GM18861 (cell line): ENCODE results near the gene SH3GL3.

ENCODE experiments used
- ATAC-seq: cut with Tn5 transposase; IDR thresholded peaks from one replicate; pipeline ENCODE4 v1.9.1; 2021; ENCODE audit not compliant: unreplicated experiment

The SH3GL3 gene

GRCh38 chr15:83446904-83447709, at the start of gene SH3GL3:
SH3GL3 (plus strand) TSS chr15:83447341; CDS start chr15:83447534, 193 bp downstream.
- ATAC-seq: no peak

DNA sequence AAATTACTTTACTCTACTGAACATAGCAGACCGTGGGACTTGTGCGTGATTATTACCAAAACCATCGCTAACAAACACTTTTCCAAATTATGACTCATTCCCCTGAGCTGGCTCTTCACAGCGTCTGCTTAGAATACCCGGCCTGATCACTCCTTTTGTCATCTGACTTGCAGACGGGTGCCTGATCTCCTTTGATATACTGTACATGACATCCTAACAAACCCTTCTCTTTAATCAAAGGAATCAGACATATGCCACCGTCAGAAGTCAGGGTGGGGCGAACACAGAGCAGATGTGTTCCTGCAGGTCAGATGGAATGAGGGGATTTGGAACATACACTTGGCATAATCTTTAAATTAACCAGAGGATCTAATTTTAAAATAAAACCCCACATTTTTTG, 48.5 kb upstream of the SH3GL3 start:
- no peak for ATAC-seq

DNA sequence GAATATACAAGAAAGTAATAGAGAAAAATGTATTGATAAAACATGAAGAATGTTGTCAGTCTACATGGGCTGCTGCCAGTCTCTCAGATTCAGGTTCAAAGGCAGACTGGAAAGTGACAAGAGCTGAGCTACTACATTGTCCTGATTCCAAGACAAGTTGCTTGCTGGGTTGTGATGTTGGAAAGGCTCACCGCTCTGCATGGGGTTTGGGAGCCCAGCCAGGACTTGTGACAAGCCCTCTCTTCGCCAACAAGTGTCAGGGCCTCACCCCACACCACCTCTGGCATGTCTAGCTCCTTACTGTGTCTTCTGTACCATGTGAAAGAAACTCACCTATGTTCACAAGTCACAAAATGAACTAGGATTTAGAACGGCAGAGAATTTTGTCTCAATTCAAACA, 43.0 kb upstream of the SH3GL3 start:
- no peak for ATAC-seq

DNA sequence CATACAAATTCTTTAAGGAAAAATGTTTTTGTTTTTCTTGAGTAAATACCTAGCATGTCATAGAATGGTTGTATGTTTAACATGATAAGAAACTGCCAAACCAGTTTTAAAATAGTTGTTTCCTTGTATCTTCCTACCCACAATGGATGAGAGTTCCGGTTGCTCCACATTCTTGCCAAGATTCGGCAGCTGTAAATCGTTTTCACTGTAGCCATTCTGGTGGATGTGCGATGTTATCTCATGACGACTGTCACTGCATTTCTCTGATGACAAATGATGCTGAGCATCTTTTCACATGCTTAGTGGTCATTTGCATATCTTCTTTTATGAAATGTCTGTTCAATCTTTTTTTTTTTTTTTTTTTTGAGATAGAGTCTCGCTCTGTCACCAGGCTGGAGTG, 36.6 kb upstream of the SH3GL3 start:
- no peak for ATAC-seq

GRCh38 chr15:83413054-83413719, 34.0 kb upstream of the SH3GL3 start:
- ATAC-seq: no peak

GRCh38 chr15:83422081-83422480, 25.1 kb upstream of the SH3GL3 start:
- ATAC-seq: no peak

- ATAC-seq: no peak
Observed at GRCh38 chr15:83422541-83422940, 24.6 kb upstream of the SH3GL3 start.

DNA sequence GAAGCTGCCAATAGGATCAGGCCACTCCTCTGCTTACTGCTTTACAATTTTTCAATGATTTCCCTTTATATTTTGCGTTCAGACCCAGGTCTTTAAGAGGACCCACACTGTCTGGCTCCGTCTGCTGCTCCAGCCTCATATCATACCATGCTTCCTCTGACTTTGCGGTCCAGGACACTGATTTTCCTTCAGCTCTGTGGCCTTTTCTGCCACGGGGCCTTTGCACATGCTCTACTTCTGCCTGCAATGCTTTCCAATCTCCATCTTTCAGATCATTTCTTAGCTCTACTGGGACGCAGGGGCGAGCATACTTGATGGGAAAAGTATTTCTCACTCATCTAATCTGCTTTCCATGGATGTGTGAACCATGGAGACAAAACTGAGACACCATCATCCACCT, 23.0 kb upstream of the SH3GL3 start:
- ATAC-seq: no peak

DNA sequence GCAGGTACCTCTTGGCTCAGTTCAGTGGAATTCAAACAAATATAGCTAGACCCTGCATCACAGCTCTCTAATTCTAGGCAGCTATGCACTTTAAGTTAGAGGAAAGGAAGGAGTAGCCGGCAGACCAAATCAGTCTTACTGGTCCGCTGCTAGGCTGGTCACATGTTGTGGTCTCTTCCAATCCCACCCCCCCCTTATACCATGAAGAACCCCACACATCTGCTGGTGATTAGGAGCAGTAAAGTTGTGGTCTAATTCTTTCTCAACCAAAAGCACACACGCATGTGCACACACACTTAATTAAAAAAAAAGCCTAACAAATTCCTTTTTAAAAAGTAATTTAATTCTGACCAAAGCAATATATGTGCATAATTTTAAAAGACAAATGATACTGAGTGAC, 16.7 kb upstream of the SH3GL3 start:
- no peak for ATAC-seq

DNA sequence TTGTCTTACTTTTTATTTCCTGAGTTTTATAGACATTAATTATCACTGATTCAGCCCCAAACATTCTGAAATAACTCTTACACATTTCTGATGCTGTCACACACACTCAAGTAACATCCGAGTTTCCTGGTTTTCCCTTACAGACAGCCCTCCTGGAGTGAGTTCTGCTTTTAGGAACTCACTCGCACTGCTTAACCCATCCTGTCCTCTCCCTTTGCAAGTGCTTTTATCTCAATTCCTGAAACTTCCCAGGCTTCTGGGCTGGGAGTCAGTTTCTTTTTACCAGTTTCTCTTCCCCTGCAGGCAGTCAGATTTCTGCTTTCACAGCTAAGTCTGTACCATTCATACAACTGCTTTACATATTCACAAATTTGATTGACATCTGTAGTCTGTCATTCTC, 15.6 kb upstream of the SH3GL3 start:
- no peak for ATAC-seq

GRCh38 chr15:83435202-83435601, 11.9 kb upstream of the SH3GL3 start:
- no peak for ATAC-seq

GRCh38 chr15:83435782-83436181, 11.4 kb upstream of the SH3GL3 start:
- no peak for ATAC-seq

GRCh38 chr15:83436513-83437158, 10.5 kb upstream of the SH3GL3 start:
- ATAC-seq: no peak

- ATAC-seq: no peak
Observed at GRCh38 chr15:83443076-83443847, 3.9 kb upstream of the SH3GL3 start.

DNA sequence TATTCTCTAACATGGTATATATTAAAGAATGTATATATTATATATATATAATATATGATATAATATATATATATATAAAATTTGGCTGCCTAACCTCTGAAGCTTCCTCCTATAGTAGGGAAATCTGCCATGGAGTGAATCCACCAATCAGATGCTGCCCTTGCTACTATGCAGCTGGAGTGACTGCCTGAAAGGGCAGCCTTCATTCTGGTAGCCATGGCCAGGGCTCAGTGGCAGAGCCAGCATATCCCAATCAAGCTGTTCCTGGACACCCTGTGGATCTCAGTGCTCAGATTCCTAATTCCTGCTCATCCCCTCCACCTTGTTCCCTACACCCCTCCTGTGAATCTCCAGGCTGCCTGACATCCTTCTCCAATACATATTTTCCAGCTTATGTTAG, 2.2 kb upstream of the SH3GL3 start:
- ATAC-seq: no peak

DNA sequence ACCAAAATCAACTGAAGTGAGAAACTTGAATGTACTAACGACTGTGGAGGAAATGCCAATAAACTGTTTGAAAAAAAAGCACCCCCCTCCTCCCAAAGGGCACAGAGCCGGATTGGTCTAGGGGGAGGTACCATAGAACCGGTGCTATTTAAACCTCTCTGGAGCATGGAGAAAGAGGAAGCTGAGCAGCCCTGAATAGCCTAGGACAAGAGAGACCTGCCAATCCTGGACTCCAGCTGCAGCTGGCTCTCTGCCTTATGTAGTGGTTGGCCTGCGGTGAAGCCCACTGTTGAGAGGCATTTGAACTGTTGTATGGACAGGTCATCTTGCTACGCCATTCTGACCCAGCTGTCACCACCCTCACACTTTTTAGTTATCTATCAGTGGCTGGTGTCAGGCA, 1.5 kb upstream of the SH3GL3 start:
- ATAC-seq: no peak

DNA sequence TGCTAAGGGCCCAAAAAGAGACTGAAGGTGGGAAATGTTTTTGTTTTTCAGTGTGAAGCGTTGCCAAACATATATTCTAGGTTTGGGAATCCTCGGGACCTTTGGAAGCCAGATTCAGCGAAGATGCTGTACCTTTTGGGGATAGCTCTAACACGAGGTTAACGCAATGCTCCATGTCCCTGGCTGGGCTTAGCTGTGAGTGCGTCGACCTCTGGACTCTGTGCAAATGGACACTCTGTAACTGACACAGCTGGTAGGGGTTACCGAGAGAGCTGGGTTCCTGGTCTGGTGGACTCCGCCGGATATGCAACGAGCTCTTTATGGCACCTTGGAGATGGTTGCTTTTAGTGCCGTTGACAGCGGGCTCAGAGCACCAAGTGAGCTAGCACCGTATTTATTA, 724 bp upstream of the SH3GL3 start:
- no peak for ATAC-seq

- no peak for ATAC-seq
Observed at GRCh38 chr15:83449250-83449671, 2.1 kb downstream of the SH3GL3 start.

GRCh38 chr15:83449937-83450506, 2.9 kb downstream of the SH3GL3 start:
- no peak for ATAC-seq

DNA sequence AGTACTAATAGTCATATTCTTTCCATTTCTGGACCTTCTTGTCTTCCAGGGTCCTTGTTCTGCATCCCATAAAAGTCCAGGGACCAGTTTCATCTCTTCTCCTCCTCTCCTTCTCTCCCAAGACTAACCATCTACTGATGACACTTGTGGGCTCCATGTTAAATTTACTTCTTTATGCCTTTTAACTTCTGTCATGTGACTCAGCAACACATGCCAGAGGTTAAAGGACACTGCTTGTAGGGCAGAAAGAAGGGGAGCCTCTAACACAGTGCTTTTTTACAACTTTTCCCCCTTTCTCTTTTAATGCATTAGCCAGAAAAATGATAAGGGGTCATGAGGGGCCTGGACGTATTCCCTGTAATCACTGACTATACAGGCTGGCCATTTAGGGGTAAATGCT, 10.0 kb downstream of the SH3GL3 start:
- ATAC-seq: no peak

DNA sequence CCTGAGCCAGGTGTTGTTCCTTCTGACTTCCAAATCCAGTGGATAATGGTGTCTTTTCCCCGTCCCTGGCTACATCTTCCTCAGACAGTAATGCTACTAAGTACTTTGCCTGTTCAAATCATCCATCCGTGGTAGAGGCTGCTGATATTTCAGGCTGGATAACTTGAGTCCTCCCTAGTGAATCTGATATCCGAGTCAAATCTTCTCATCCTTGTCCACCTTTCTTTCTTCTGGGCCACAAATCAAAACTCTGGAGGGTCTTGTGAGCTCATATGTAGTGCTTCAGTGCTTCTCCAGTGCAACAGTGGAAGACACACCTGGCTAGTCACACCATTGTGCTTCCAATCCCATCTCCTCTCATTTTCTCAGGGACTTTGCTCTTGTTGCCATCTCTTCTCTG, 11.2 kb downstream of the SH3GL3 start:
- ATAC-seq: no peak
